Adipose tissue (tissue), 3 donors: ENCODE data around the gene CDC42BPB. TPM values are rescaled to one million over a fixed set of nuclear protein-coding genes. Genes with fewer than 3 reads are reported as not detected.

Source experiments
- H3K27ac ChIP-seq: one replicate; pipeline ENCODE4 v1.5.1; 2013; ENCODE audit warnings: low read depth, low read length
- WGBS, 3 donors: extraction: QIAGEN DNeasy Blood & Tissue Kit; methylation state at CpG; one replicate each; pipeline ENCODE4 v1.1.7; 2013; 5-methylcytosine and 5-hydroxymethylcytosine counted together
- polyA plus RNA-seq, 3 donors: library from polyadenylated mRNA; stranded (reverse); fragments of 200-250 nt; gene quantifications; one replicate each; pipeline ENCODE4 v1.2.3, GENCODE V29; 2013
- donor health status: healthy with polysubstance abuse.
- donor health status: Bipolar disorder and iron deficiency.
- donor health status: healthy.

Gene CDC42BPB
- polyA plus RNA-seq, 3 donors, result 22.8 to 53.5 (median 39.0) TPM

DNA sequence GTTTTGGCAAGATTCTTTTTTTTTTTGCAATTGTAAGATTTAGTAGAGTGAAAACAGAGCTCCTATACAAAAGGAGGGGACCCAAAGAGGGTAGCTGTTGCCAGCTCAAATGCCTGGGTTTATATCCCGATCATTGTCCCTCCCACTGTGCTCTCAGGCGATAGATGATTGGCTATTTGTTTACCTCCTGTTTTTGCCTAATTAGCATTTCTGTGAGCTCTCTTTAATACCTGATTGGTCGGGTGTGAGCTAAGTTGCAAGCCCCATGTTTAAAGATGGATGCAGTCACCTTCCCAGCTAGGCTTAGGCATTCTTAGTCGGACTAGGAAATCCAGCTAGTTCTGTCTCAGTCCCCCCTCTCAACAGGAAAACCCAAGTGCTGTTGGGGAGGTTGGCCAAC, 39.0 kb upstream of the CDC42BPB start:
- 71 to 93% (median 86%) methylated on average over 4 of the region's 4 CpGs for WGBS, 3 donors
- no peak overlapping the region for H3K27ac ChIP-seq

DNA sequence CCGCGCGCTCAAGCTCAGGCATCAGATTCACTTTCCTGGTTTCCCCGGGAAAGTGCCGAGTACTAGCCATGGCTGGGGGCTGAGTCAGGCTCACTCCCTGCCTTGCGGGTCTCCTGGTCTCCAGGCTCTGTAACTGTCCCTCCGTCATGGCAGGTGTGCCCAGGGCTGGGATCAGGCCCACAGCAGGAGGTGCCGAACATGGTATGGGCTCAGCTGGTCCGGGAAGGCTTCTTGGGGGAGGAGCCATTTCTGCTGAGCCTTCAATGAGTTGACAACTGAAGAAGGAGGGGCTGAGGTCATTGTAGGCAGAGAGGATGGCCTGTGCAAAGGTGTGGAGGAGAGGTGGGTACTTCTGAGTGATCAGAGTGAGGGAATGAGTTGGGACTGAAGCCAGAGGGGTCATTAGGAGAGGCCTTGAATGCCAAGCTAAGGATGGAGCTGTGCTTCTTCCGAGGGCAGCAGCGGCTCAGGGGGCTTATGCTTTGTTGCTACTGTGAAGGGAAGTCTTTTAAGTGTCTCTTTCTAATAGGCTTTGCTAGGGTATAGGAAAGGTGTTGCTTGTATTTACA, 37.9 kb upstream of the CDC42BPB start:
- 79 to 94% (median 88%) methylated on average over 11 of the region's 11 CpGs for WGBS, 3 donors
- H3K27ac ChIP-seq, result no peak overlapping the region

DNA sequence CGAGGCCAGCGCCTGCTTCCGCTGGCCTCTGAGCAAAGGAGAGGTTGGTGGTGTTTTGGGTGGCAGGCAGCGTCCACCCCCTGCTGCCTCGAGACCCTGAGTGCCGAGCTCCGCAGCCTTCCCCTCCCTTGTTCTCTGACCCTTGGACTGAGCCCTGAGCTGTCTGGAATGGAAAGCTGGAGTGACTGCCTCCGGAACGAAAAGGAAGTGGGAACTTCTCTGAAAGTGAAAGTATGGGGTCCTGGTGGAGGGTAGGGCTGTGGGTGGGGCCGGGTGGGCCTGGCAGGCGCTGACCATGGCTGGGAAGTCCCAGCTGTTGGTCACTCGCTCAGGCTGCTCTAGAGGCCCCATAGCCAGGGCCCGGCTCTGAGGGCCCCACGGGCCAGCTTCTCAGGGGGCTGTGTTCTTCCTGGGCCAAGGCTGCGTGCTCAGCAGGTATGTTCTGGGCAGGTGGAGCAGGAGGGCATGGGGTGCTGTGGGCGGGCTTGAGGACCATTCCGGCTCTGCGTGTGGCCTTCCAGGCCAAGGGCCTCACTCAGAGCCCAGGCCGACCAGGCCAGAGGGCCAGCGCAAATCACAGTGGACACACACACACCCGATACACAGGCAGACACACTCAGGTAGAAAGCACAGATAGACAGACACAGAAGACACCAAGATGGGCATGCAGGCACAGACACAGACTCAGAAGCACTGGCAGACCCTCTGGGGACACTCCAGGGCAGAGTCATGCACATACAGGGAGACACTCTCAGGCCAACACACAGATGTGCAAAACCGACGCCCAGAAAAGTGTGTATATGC, 37.3 kb upstream of the CDC42BPB start, which contains the start of gene EXOC3L4:
EXOC3L4 (plus strand) TSS at position 320 of the 804 bp plus-strand sequence. CDS start 5,495 bp downstream, outside the sequence.
- WGBS, 3 donors, result 53 to 65% (median 60%) methylated on average over 23 of the region's 23 CpGs
- no peak within 1 kb of the TSS for H3K27ac ChIP-seq

DNA sequence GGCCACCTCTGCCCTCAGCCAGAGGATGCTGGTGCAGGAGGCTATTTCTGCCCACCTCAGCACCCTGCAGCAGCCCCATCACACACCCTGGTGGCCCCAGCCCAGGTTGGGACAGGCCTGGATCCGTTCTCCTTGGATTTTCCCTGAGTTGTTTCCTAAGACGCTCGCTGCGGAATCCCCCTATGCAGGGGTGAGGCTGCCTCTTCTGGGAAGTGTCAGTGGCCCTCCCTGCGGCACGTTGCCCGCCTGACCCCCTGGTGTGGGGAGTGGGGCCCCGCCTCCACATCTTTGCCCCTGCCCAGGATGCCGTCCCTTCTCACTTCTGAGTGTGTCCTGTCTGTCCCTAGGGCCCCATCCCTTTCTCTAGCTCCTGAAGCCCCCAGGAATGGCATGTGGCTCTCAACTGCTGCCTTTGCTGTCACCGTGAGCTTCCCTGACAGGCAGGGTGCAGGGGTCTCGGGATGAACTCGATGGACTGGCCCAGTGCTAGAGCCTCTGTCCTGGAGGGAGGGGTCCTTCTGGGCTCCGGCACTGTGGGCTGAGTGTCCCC, 36.6 kb upstream of the CDC42BPB start:
- no peak overlapping the region for H3K27ac ChIP-seq
- WGBS, 3 donors, result 69 to 84% (median 75%) methylated on average over 13 of the region's 13 CpGs

DNA sequence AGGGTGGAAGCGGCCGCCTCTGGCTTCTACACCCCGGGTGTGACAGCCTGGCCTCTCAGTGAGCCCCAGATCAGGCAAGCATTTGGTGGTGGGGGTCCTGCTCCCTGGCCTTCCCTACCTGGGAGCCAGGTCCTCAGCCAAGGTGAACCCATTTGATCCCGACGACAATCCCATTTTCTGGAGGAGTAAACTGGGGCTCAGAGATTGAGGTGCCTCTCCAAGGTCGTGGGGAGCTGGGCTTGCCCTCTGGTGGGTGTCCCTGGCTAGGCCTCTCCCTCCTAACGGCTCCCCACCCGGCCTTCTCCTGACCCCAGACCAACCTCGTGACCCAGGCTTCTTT, 34.5 kb upstream of the CDC42BPB start:
- H3K27ac ChIP-seq, result no peak overlapping the region
- 44 to 62% (median 56%) methylated on average over 8 to 9 of the region's 9 CpGs for WGBS, 3 donors

DNA sequence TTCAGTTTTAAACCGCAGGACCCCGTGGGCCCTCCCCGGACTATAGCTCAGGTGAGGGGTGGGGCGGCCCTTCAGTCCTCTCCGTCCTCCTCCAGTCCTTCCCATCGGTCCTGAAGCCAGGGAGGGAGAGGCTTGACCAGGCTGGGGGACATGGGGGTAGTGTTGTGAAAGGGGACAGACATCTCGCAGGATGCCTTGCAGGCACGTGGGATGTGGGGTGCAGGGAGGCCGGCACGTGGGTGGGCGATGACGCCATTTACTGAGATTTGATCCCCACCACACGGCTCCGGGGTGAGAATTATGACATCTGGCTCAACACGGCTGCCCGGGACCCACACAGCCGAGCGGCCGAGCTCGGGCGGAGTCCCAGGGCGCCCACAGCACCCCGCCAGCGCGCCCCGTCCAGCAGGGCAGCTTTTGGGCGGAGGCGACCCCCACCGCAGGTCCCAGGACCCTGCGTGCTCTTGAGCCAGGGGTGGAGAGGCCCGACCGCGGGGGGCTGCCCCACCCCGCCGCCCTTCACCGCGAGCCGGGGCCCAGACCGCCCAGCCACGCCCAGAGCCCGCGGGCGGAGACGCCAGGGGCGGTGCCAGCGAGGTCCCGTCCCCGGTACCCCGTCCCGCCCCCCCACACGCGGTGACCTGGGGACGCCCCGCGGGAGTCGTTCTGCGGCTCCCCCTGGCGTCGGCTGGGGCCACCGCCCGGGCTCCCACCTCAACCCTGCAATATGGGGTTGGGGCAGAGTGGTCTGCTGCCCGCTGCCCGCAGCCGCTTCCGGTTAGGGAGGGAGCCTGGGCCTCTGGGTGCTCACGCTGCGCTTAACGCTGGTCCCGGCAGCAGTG, 33.9 kb upstream of the CDC42BPB start:
- WGBS, 3 donors, result 5 to 7% (median 7%) methylated on average over 63 to 69 of the region's 69 CpGs
- no peak overlapping the region for H3K27ac ChIP-seq

DNA sequence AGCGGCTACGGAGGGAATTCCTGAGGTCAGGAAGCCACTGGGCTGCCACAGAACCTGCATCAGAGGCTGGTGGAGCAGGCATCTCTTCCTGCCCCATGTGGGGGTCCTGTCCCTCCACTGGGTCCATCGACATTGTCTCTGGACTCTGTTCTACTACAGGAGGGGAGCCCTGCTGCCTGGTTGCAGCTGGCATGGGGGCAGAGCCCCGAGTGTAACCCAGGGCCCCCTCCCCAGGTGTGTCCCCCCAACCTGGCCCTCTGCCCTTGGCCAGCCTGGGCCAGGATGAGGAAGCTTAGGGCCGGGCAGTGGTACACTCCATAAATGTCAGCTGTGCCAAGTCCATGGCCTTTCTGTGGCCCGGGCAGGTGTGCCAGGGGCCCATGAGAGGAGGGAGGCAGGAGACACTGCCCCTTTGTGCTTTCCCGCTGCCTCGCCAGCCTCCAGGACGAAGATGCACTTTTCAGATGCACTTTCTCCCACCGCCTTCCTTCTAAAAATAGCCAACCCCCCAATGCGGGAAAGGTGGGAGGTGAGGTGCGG, 33.2 kb upstream of the CDC42BPB start:
- H3K27ac ChIP-seq, result no peak overlapping the region
- WGBS, 3 donors, result 75 to 85% (median 77%) methylated on average over 12 of the region's 12 CpGs

DNA sequence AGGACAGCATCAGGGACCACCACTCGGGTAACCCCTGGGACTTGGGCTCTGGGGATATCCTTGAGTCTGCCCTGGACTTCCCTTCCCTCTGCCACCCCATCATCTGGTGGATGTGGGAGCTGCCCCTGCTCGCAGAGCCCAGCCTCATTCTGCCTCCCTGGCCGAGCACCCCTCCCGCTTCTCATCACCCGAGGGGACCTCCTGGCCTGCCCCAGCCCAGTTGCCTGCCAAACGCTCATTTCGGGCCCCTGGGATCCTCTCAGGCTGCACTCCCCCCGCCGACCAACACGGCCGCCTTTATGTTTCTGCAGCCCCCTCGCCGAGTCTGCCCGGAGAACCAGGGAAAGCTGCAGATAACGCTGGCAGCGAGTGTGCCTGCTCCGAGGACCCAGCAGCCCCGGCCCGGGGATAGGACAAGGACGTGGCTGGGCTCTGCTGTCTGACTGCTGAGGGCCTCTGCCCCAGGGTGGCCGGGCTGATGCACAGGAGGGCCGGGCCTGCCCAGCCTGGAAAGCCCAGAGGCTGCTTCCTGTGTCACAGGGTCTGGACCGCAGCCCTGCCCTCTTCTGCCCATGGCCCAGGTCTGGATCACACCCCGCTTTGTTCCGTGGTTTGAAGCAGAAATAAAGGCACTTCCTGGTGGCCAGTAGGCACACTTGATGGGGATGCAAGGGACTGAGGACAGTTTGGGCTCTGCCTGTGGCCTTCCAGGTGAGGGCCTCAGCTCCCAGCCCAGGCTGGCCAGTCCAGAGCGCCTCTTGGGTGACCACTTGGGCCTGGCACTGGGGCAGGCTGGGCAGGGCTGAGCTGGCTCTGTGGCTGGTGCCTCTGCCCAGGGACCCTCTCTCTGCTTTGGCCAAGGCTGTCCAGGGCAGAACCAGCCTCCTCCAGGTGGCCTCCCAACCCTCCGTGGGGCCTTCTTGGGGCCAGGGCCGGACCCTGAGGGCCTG, 32.3 kb upstream of the CDC42BPB start:
- H3K27ac ChIP-seq, result no peak overlapping the region
- WGBS, 3 donors, result 84 to 89% (median 85%) methylated on average over 25 to 28 of the region's 28 CpGs

DNA sequence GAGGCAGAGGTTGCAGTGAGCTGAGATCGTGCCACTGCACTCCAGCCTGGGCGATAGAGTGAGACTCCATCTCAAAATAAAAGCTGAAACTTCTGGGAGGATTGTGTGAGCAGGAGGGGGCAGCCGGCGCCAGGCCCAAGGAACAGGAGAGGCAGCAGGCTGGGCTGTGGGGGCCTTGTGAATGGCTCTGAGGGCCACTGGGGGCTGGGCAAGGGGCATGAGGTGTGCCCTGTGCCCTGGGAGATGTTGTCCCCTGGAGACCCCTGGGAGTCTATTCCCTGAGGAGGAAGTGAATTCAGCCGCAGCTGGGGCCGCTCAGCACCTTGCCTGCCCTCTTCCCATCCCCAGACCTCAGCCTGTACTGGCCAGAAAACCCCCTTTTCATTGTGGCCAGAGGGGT, 31.6 kb upstream of the CDC42BPB start:
- 86 to 91% (median 89%) methylated on average over 6 of the region's 6 CpGs for WGBS, 3 donors
- H3K27ac ChIP-seq, result no peak overlapping the region

DNA sequence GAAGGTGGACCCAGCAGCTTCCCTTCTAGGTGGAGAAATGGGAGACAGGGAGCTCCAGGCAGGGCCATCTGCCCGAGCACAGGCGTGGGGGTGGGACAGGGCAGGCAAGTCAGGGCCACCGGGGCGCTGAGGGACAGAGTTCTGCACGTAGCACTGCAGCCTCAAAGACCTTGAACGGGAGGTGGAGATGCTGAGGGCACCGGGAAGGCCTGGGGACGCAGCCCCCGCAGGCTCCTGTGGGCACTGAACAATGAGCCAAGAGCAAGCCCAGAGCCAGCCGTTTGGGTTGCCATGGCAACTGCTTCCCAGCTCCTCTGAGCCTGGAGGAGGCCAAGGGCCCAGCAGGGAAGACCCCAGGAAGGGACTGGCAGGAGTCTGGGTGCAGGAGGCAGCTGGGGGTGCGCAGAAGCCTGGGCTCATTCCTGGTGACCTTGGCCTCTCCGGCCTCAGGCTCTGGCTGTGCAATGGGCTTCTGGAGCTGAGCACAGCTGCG, 30.0 kb upstream of the CDC42BPB start:
- no peak overlapping the region for H3K27ac ChIP-seq
- 68 to 88% (median 83%) methylated on average over 13 of the region's 13 CpGs for WGBS, 3 donors

DNA sequence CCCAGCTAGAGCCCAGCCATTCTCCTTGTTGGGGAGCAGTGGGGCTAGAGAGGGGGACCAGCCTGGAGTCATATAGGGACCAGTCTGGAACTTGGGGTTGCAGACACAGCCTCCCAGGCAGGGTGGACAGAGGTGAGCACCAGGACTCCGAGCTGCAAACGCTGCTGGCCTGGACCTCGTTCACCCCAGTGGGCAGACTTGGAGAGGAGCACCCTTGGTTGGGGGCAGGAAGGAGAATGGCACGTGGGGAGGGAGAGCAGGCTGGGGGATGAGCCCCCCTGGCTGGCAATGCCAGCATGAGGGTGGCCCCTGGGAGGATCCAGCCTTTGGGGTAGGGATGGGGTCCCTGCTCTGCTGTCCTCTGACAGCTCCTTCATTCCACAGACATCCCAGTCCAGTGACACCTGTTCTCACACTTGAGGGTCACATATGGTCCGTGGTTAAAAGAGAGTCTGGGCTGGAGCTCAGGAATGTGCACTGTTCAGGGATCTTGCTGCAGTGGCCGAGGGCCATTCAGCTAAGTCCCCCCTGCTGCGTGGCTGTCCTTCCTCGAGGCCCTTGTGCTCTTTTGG, 29.5 kb upstream of the CDC42BPB start:
- WGBS, 3 donors, result 70 to 83% (median 82%) methylated on average over 8 of the region's 8 CpGs
- no peak overlapping the region for H3K27ac ChIP-seq

DNA sequence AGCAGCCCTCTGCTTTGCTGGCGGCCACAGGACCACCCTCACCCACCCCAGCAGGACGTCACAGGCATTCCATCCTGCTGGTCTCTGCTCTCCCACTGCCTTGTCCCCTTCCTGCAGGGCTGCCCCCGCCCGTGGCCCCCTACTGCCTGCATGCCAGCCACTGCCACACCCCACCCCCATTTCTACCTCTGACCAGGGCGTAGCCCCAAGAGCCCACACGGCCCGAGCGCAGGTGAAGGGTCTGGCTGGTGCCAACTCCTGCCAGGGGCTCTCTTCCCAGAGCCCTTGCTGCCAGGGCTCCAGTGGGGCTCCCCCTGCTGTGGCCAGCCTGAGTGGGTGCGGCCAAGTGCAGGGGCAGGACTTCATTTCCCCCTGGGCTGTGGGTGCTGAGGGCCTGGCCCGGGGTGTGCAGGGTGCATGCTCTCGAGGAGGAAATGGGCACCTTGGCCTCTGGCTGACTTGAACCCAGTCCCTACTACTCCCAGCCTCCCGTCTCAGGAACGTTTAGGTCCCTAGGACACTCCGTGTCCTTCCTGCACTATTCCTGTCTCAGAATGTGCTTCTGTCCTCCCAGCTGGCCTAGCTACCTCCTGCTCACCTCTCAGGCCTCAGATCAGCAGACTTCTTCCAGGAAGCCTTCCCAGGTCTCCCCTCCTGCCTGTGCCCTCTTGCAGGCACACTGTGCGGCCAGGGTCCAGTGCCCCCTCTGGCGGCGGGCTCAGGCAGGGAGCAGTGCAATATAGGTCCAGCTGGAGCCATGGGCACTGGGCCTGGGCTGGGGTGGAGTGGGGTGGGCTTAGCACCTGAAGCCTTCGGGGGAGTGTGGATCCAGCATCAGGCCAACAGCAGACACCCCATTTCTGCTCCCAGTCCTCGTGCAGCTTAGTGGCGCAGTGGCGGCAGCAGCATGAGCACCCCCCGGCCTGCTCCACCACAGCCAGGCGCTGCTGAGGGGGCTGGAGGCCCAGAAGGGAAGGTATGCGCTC, 28.1 kb upstream of the CDC42BPB start:
- H3K27ac ChIP-seq, result no peak overlapping the region
- 76 to 79% (median 77%) methylated on average over 22 to 24 of the region's 24 CpGs for WGBS, 3 donors

DNA sequence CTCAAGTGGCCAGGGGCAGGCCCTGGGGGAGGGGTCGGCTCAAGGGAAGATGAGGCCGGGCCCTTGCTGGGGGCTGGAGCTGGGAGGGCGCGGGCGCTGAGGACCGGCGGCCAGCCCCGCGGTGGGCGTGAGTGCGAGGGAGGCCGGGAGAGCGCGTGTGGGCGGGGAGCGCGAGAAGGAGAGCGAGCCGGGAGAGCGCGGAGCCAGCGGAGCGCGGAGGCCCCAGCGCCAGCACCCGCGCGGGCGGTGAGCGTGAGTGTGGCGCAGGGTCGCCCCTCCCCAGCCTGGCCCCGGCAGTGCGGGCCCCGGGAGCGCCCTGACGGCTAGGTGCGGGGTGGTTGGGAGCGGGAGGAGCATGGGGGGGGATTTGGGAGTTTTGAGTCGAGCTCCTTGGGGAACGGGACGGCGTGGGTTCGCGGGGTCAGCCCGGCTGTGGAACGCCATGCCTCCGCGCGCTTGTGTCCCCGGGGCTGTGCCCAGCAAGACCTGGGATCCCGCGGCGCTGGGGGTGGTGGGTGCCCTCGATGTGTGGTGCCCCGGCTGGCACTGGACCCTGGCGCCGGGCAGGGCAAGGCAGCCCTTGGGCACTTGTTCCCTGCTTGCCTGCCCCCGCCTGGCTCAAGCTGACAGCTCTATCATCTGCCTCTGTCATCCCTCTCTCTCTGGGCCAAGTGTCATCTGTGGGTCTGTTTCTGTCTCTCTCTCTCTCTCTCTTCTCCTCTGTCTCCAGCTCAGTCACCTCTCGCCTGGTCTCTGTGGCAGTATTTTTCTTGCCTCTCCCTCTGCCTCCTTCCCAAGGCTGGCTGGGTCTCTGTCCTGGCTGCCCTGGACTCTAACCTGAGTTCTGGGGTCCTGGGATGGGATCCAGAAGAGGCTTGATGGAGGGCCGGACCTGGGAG, 26.9 kb upstream of the CDC42BPB start, which contains the start of gene LBHD2:
LBHD2 (plus strand) TSS at position 190 of the 899 bp plus-strand sequence. CDS start 1,803 bp downstream, outside the sequence.
- H3K27ac ChIP-seq, result no peak within 1 kb of the TSS
- 14 to 28% (median 20%) methylated on average over 36 to 61 of the region's 61 CpGs for WGBS, 3 donors

DNA sequence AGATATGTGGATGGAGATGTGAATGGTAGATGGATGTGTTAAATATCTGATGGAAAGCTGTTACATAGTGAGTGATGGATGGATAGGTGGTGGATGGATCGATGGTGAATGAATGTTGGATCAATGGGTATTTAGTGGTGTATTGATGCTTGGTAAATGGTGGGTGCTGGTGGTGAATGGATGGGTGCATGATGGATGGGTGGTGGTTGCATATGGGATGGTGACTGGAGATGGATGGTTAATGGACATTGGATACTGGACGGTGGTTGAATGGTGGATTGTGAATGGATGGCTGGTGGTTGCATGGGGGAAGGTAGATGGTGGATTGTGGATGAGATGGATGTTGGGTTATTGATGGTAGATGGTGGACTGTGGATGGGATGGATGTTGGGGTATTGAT, 24.6 kb upstream of the CDC42BPB start:
- no peak overlapping the region for H3K27ac ChIP-seq
- 89 to 100% (median 95%) methylated on average over 2 of the region's 2 CpGs for WGBS, 3 donors
